H1 (cell line): Measurements from ENCODE around the gene MCM7.

ENCODE experiments used
- EZH2 ChIP-seq: fragments of 200-600 bp; sonication (generic); IDR thresholded peaks from 2 replicates; pipeline ENCODE4 v1.7.1; 2012; ENCODE audit warnings: low read depth, mild to moderate bottlenecking, moderate library complexity, low read length, inconsistent platforms; ENCODE audit not compliant: severe bottlenecking
- GABPA ChIP-seq: IDR thresholded peaks from 2 replicates; pipeline ENCODE4 v1.6.1; 2011; ENCODE audit warnings: mild to moderate bottlenecking, low read length, moderate library complexity, borderline replicate concordance; ENCODE audit not compliant: insufficient read depth
- POLR2AphosphoS5 ChIP-seq: IDR thresholded peaks from 2 replicates; pipeline ENCODE4 v1.6.1; 2011; ENCODE audit warnings: low read depth, low read length
- RAD21 ChIP-seq, 2 experiments: IDR thresholded peaks in 1 of 2; conservative IDR thresholded peaks in 1 of 2; 2 replicates each; pipeline ENCODE4 v1.6.1; 2011; ENCODE audit warnings: low read depth in 2 of 2, low read length in 2 of 2, improper control_type of control experiment in 1 of 2, inconsistent platforms in 1 of 2, mild to moderate bottlenecking in 1 of 2, moderate library complexity in 1 of 2
- RBBP5 ChIP-seq: IDR thresholded peaks from 2 replicates; pipeline ENCODE4 v1.7.1; 2012; ENCODE audit warnings: low read depth, mild to moderate bottlenecking, inconsistent platforms, low read length, moderate library complexity, borderline replicate concordance
- RXRA ChIP-seq: IDR thresholded peaks from 2 replicates; pipeline ENCODE4 v1.6.1; 2011; ENCODE audit warnings: low read depth, mild to moderate bottlenecking, low read length, moderate library complexity; ENCODE audit not compliant: insufficient read depth
- TF ChIP-seq, protein P1 (sequence below), 3 experiments: IDR thresholded peaks; 1 replicate in 2 of 3; 2 replicates in 1 of 3; pipeline versions ENCODE4 v1.5.1 to v1.6.1; 2011; ENCODE audit warnings: low read length in 3 of 3, mild to moderate bottlenecking in 3 of 3, inconsistent platforms in 2 of 3, low read depth in 1 of 3, moderate library complexity in 1 of 3; ENCODE audit not compliant: insufficient read depth in 1 of 3; ENCODE audit errors: control extremely low read depth in 1 of 3

DNA sequence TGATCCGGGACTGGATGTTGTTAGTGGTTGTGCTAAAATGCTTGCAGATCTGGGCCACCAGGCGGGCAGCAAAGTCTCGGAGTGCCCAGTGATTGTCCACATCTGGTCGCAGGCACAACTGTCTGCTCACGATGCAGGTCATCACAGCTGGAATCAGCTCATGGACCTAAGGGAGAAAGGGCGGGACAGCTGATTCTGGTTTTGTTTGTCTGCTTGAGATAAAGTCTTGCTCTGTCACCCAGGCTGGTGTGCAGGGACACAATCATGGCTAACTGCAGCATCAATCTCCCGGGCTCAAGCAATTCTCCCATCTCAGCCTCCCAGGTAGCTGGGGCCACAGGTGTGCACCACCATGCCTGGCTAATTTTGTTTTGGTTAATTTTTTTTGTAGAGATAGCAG, 10.0 kb upstream of the MCM7 start:
- no peak for TF ChIP-seq EZH2
- TF ChIP-seq RAD21 (IDR thresholded peaks at IDR 0.05 in 1 of 2, conservative IDR thresholded peaks at IDR 0.05 in 1 of 2; ENCODE audit: low read depth in 2 of 2, low read length in 2 of 2), result no peak
- TF ChIP-seq, protein P1, sequence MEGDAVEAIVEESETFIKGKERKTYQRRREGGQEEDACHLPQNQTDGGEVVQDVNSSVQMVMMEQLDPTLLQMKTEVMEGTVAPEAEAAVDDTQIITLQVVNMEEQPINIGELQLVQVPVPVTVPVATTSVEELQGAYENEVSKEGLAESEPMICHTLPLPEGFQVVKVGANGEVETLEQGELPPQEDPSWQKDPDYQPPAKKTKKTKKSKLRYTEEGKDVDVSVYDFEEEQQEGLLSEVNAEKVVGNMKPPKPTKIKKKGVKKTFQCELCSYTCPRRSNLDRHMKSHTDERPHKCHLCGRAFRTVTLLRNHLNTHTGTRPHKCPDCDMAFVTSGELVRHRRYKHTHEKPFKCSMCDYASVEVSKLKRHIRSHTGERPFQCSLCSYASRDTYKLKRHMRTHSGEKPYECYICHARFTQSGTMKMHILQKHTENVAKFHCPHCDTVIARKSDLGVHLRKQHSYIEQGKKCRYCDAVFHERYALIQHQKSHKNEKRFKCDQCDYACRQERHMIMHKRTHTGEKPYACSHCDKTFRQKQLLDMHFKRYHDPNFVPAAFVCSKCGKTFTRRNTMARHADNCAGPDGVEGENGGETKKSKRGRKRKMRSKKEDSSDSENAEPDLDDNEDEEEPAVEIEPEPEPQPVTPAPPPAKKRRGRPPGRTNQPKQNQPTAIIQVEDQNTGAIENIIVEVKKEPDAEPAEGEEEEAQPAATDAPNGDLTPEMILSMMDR (IDR thresholded peaks at IDR 0.05; ENCODE audit: control extremely low read depth in 1 of 3, insufficient read depth in 1 of 3, low read depth in 1 of 3, low read length in 3 of 3), result no peak
- no peak for TF ChIP-seq POLR2AphosphoS5
- no peak for TF ChIP-seq RXRA
- TF ChIP-seq GABPA, result no peak
- no peak for TF ChIP-seq RBBP5
